H1 (cell line): Measurements from ENCODE around the gene SLC24A3. TPM values are rescaled to one million over a fixed set of nuclear protein-coding genes. Genes with fewer than 3 reads are reported as not detected.

Source experiments
- CHD2 ChIP-seq: IDR thresholded peaks from 2 replicates; pipeline ENCODE4 v1.6.1; 2012; ENCODE audit warnings: low read length, improper control_type of control experiment
- E2F6 ChIP-seq: IDR thresholded peaks from 2 replicates; pipeline ENCODE4 v1.6.1; 2012; ENCODE audit warnings: inconsistent platforms
- JUN ChIP-seq: IDR thresholded peaks from 2 replicates; pipeline ENCODE4 v1.6.1; 2011; ENCODE audit warnings: low read depth, mild to moderate bottlenecking, improper control_type of control experiment, low read length
- NRF1 ChIP-seq: IDR thresholded peaks from 2 replicates; pipeline ENCODE4 v1.6.1; 2011; ENCODE audit warnings: mild to moderate bottlenecking, low read depth, low read length, improper control_type of control experiment
- RFX5 ChIP-seq: IDR thresholded peaks from 2 replicates; pipeline ENCODE4 v1.6.1; 2011; ENCODE audit warnings: low read depth, low read length, improper control_type of control experiment, borderline replicate concordance
- SIX5 ChIP-seq: IDR thresholded peaks from 2 replicates; pipeline ENCODE4 v1.6.1; 2011; ENCODE audit warnings: mild to moderate bottlenecking, low read depth, low read length
- TAF7 ChIP-seq: optimal IDR thresholded peaks from 2 replicates; pipeline ENCODE3; 2011; ENCODE audit warnings: low read depth, mild to moderate bottlenecking, inconsistent platforms, low read length, moderate library complexity, borderline replicate concordance
- polyA plus RNA-seq, 7 experiments: library from polyadenylated mRNA; depleted of rRNA in 3 of 7; stranded (reverse) in 5 of 7; unstranded in 2 of 7; fragments of >200 nt in 5 of 7; fragments of 200-250 nt in 2 of 7; gene quantifications; 1 replicate in 5 of 7; 2 replicates in 1 of 7; 4 replicates in 1 of 7; pipeline versions ENCODE4 v1.2.1 to v1.2.3, GENCODE V29; 2011 to 2013; ENCODE audit warnings: missing spikeins in 2 of 7, mixed read lengths in 2 of 7
- total RNA-seq: library from RNA; stranded (reverse); fragmentation: NEBNext Ultra II Directional; extraction: Animal tissue kit (Norgen Biotek cat#: 25700); gene quantifications from 2 replicates; pipeline ENCODE4 v1.2.1, GENCODE V29; 2021

The SLC24A3 gene
- total and polyA plus RNA-seq, 2 of the 8 experiments (the other 6 are each of a cell fraction or from before 2014, with no cell fraction given), result 4.5 to 6.3 TPM

DNA sequence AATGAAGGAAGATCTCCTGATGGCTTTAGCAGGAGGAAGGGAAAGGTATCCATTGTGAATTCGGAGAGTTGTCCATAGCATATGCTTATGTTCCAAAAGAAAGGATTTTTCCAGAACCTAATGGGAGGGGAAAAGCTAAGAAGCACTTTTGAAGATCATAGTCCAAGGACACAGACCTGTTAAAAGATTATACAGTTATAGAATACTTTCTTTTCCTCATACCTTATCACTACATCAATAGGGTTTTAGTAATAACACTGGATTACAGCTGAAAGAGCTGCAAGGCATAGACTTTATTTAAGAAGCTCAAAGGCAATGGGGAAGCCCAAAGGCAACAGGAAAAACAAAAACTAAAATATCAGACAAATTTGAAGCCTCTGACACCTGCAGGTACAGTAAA is 39.8 kb upstream of the SLC24A3 start (continued):
- TF ChIP-seq JUN, result no peak
- TF ChIP-seq NRF1, result no peak
- no peak for TF ChIP-seq TAF7
- TF ChIP-seq RFX5, result no peak
- no peak for TF ChIP-seq CHD2
- no peak for TF ChIP-seq SIX5
- TF ChIP-seq E2F6, result no peak
- TF ChIP-seq, all 59 proteins: peak for 0
